ENCODE data around the gene KRTAP10-4.

- TF ChIP-seq CTCF (IDR thresholded peaks at IDR 0.05; ENCODE audit: borderline replicate concordance, extremely low read depth, low read length, poor library complexity, severe bottlenecking) (no peak), EZH2 (IDR thresholded peaks at IDR 0.05; ENCODE audit: borderline replicate concordance, low read depth, low read length, severe bottlenecking) (no peak)
These were observed 16.8 kb downstream of the KRTAP10-4 start for GRCh38 chr21:44590311-44590721.

Measured in DND-41 (cell line).